Activated CD4-positive, CD25-positive, alpha-beta regulatory T cell treated with anti-CD3 and anti-CD28 coated beads, Interleukin-2, amount 50 U/mL, for 72 hours (primary cell): ENCODE results near the gene FTCD.

Experiments used
- DNase-seq: peaks from one replicate; pipeline ENCODE4 v3.0.0; 2021

The FTCD gene

GRCh38 chr21:46091631-46092025 is 63.8 kb downstream of the FTCD start:
- no peak for DNase-seq

- DNase-seq, result no peak
These were observed 64.3 kb downstream of the FTCD start for GRCh38 chr21:46091118-46091517.

- DNase-seq, result peak; percentile 4
These were observed 66.1 kb downstream of the FTCD start for GRCh38 chr21:46089285-46089684.

GRCh38 chr21:46088189-46088588 is 67.2 kb downstream of the FTCD start:
- DNase-seq, result no peak

DNA sequence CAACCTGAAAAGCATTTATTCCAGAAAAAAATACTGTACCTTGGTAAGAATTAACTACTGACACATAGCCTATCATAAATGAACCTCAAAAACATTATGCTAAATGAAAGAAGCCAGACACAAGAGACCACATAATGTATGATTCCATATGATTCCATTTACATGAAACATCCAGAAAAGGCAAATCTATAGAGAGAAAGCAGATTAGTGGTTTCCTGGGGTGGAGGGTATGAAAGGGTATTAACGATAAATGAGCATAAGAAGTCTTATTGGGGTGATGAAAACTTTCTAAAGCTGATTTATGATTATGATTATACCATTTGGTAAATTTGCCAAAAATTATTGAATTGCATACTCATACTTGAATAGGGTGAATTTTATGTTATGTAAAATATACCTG is 67.7 kb downstream of the FTCD start:
- DNase-seq, result no peak
